ENCODE results near the gene KIRREL3.

GRCh38 chr11:126519764-126520734 is 480.5 kb downstream of the KIRREL3 start:
- TF ChIP-seq POLR2A (IDR thresholded peaks at IDR 0.05) = no peak
- no peak for TF ChIP-seq POLR2AphosphoS5 (IDR thresholded peaks at IDR 0.05)
- no peak for TF ChIP-seq EP300 (IDR thresholded peaks at IDR 0.05; ENCODE audit: low read depth)
- TF ChIP-seq CTCF (IDR thresholded peaks at IDR 0.05) = no peak
